Stimulated activated CD4-positive, alpha-beta T cell treated with anti-CD3 and anti-CD28 coated beads, Interleukin-15, amount 100 ng/mL, for 24 hours (primary cell): Measurements from ENCODE around the gene TAOK1.
"Not testable (repeated sequence)": the region's sequence is repeated elsewhere in the genome, so short reads cannot be mapped to it uniquely, and the experiment has no call there.

Experiments
- DNase-seq: peaks from one replicate; pipeline ENCODE4 v3.0.0-alpha.2; 2020

The TAOK1 gene

GRCh38 chr17:29449865-29450671 lies 59.9 kb downstream of the TAOK1 start:
- DNase-seq: no peak

DNA sequence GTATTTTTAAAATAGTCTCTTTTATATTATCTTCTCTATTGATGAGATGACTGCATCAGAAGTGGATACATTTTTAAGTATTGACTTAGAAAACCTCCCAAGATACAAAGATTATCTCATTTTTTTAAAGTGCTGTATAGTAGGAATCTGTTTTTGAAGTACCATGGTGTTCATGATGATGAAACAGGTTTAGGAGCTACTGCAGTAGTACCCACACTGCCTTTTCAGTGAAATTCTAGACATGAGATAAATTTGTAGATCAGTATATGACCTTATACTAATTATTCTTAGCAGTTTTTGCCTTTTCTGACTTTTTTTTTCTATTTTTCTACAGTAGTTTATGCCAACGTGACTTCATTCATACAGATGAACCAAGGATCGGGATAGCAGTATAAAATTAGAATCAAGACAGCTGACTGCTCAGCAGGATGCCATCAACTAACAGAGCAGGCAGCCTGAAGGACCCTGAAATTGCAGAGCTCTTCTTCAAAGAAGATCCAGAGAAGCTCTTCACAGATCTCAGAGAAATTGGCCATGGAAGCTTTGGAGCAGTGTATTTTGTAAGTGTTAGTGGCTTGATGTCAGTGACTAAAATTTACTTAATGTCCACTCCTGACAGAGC lies 61.1 kb downstream of the TAOK1 start:
- DNase-seq: no peak

DNA sequence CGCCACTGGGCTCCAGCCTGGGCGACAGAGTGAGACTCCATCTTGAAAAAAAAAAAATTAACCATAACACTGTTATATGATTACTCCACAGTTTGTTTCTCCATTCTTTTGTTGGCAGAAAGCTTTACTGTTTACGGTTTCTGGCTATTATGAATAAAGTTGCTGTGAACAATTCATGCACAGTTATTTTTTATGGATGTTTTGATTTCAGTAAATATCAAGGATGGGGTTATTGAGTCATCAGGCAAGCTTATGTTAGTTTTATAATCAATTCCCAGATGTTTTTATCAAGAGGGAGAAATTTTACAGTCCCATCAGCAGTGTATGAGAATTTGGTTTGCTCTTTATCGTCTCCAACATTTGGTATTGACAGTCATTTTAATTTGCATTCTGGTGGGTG lies 67.9 kb downstream of the TAOK1 start:
- no peak for DNase-seq

GRCh38 chr17:29461483-29462206 lies 71.5 kb downstream of the TAOK1 start:
- no peak for DNase-seq

DNA sequence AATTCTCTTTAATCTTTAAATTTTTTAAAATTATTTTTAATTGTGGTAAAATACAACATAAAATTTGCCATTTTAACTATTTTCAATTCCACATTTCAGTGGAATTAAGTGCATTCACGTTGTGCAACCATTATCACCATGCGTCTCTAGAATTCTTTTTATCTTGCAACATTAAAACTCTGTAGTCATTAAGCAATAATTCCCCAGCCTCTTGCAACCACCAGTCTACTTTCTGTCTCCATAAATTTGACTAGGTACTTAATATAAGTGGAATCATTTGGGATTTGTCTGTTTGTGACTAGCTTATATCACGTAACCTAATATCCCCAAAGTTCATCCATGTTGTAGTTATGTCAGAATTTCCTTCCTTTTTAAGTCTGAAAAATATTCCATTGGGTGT lies 79.1 kb downstream of the TAOK1 start:
- no peak for DNase-seq

GRCh38 chr17:29473437-29473836 lies 83.3 kb downstream of the TAOK1 start:
- not testable (repeated sequence) for DNase-seq

DNA sequence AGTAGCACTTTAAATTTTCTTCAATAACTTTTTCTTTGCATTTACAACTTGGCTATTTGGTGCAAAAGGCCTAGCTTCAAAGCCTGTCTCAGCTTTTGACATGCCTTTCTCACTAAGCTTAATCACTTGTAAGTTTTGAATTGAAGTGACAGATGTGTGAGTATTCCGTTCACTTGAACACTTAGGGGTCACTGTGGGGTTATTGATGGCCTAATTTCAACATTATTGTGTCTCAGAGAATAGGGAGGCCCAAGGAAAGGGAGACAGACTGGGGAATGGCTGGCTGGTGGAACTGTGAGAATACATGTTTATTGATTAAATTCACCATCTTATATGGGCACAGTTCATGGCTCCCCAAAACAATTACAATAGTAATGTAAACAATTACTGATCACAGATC lies 84.1 kb downstream of the TAOK1 start:
- no peak for DNase-seq

- DNase-seq: no peak
Observed at GRCh38 chr17:29475891-29476290, 85.7 kb downstream of the TAOK1 start.

GRCh38 chr17:29480249-29480928 lies 90.2 kb downstream of the TAOK1 start:
- not testable (repeated sequence) for DNase-seq

DNA sequence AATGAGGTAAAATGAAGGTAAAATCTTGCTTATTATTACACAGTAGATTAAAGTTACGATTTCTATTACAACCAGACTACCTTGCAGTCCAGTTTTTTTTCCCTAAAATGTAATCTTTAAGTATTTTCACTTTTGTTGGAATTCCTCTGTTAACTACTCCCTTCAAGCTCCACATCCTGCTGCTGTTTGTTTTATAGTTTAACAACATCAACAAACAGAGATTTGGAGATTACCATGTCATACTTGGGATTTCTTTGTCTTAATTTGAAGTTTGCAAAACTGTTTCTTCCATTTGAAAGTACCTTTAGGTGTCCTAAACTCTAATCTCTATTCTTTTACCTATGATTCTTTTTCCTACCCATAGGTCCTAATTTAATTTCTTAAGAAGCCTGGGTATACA lies 93.3 kb downstream of the TAOK1 start:
- DNase-seq: no peak

GRCh38 chr17:29495011-29495410 lies 104.8 kb downstream of the TAOK1 start:
- DNase-seq: no peak

- no peak for DNase-seq
Observed at GRCh38 chr17:29504711-29505110, 114.5 kb downstream of the TAOK1 start.

GRCh38 chr17:29505836-29506235 lies 115.7 kb downstream of the TAOK1 start:
- DNase-seq: no peak

- no peak for DNase-seq
Observed at GRCh38 chr17:29510953-29511352, 120.8 kb downstream of the TAOK1 start.

- no peak for DNase-seq
Observed at GRCh38 chr17:29514792-29515191, 124.6 kb downstream of the TAOK1 start.

- no peak for DNase-seq
Observed at GRCh38 chr17:29518359-29518758, 128.2 kb downstream of the TAOK1 start.

GRCh38 chr17:29524692-29525091 lies 134.5 kb downstream of the TAOK1 start:
- DNase-seq: no peak

DNA sequence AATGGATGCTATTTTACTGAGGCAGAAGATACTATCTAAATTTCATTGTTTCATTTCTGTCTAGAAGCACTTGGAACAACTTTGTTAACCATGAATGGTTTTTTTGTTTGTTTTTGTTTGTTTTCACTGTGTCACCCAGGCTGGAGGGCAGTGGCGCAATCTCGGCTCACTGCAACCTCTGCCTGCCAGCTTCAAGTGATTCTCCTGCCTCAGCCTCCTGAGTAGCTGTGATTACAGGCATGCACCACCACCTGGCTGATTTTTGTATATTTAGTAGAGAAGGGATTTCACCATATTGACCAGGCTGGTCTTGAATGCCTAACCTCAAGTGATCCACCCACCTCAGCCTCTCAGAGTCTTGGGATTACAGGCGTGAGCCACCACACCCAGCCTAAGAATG lies 136.2 kb downstream of the TAOK1 start:
- DNase-seq: no peak

DNA sequence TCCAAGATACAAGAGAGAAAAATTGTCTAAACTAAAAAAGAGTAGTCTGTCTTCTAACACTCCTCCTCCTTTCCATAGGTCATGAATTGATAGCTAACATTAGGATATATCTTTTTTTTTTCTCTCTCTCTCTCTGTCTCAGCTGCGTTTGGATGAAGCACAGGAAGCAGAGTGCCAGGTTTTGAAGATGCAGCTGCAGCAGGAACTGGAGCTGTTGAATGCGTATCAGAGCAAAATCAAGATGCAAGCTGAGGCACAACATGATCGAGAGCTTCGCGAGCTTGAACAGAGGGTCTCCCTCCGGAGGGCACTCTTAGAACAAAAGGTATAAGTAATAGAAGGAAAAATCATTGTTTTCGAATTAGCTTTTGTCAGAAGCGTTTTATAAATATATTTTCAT lies 143.8 kb downstream of the TAOK1 start:
- no peak for DNase-seq

- no peak for DNase-seq
Observed at GRCh38 chr17:29544066-29544465, 153.9 kb downstream of the TAOK1 start.

DNA sequence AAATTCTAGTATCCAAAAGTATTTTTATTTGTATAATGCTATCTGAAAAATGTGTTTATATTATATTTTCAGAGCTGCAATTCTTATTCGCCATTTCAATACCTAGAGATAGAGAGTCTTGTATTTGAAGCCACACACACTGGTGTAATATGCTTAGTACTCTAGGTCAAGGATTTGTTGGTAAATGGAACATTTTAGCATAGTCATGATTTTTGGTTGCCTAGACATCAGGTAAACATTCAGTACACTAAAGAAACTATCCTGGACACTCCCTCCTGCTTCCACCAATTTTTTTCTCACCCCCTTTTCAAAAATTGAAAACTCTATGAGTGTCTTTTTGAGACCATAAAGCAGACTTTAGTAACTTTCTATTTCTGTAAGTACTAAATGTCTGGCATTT lies 155.9 kb downstream of the TAOK1 start:
- no peak for DNase-seq

GRCh38 chr17:29546830-29547229 lies 156.7 kb downstream of the TAOK1 start:
- DNase-seq: no peak

DNA sequence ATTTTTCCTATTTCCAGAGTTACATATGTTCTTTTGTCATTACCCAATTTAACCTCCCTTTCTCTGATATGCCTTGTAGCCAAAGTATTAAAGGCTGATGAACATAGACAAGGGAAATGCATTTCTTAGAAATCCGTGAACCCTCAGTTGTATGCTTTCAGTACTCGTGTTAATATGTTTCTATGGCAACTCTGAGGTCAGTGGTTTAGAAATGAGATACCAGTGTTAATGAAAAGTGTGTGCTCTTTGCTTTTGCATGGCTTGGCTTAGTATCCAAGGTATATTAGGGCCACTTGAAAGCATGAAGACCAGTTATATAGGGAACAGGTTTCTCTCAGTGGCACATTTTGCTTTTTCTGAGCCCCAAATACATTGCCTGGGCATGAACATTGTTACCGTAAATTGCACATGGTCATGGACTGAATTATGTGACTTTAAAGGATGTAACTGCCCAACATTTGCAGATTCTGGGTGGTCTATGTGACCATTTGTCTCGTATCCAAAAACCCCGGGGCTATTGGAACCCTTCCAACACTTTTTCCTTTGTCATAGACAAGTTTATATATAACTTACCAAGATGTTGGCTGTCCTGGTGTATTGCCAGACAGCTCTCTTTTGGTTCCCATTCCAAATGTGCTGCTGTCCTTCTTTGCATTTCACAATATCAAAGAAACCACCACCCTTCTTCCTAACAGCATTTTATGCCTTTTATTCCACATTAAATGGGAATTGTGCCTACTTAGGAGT lies 159.2 kb downstream of the TAOK1 start:
- no peak for DNase-seq
